ENCODE data around the gene GKN1. TPM values are rescaled to one million over a fixed set of nuclear protein-coding genes. Genes with fewer than 3 reads are reported as not detected.

Gene GKN1
- total and polyA plus RNA-seq, 4 donors = not detected

DNA sequence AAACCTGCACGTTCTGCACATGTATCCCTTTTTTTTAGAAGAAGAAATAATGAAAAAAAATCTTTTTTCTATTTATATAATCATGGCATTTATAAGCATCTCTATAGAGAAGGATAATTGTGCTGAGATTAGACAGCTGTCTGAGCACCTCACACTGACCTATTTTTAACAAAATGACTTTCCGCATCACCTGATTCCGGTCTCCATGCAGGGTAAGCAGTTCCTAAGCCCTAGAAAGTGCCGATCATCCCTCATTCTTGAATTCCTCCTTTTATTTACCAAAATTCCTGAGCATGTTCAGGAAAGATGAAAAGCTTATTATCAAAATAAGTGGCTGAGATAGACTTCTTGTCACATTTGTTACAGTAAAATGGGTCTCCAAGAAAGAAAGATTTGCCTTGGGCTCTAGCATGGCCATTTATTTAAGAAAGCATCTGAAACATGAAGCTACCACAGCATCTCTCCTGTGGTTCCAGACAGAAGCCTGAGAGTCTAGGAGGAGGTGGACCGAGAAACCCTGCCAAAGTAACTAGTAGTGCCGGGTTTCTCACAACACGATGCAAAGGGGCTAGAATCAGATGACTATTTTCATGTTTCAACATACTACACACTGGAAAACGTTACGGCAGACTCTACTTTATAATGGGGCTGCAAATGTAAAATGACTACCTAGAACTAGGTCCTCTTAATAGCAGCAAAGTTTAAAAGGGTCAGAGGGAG, 670 bp downstream of the GKN1 start (continued):
- TF ChIP-seq, protein P1, sequence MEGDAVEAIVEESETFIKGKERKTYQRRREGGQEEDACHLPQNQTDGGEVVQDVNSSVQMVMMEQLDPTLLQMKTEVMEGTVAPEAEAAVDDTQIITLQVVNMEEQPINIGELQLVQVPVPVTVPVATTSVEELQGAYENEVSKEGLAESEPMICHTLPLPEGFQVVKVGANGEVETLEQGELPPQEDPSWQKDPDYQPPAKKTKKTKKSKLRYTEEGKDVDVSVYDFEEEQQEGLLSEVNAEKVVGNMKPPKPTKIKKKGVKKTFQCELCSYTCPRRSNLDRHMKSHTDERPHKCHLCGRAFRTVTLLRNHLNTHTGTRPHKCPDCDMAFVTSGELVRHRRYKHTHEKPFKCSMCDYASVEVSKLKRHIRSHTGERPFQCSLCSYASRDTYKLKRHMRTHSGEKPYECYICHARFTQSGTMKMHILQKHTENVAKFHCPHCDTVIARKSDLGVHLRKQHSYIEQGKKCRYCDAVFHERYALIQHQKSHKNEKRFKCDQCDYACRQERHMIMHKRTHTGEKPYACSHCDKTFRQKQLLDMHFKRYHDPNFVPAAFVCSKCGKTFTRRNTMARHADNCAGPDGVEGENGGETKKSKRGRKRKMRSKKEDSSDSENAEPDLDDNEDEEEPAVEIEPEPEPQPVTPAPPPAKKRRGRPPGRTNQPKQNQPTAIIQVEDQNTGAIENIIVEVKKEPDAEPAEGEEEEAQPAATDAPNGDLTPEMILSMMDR (IDR thresholded peaks at IDR 0.05; ENCODE audit: low read depth, low read length, missing input control) = no peak
- TF ChIP-seq, protein P2, sequence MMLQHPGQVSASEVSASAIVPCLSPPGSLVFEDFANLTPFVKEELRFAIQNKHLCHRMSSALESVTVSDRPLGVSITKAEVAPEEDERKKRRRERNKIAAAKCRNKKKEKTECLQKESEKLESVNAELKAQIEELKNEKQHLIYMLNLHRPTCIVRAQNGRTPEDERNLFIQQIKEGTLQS (IDR thresholded peaks at IDR 0.05) = no peak
- TF ChIP-seq, protein P3, sequence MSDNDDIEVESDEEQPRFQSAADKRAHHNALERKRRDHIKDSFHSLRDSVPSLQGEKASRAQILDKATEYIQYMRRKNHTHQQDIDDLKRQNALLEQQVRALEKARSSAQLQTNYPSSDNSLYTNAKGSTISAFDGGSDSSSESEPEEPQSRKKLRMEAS (IDR thresholded peaks at IDR 0.05) = no peak
- TF ChIP-seq GABPA (IDR thresholded peaks at IDR 0.05 in 1 of 2, conservative IDR thresholded peaks at IDR 0.05 in 1 of 2) = no peak

DNA sequence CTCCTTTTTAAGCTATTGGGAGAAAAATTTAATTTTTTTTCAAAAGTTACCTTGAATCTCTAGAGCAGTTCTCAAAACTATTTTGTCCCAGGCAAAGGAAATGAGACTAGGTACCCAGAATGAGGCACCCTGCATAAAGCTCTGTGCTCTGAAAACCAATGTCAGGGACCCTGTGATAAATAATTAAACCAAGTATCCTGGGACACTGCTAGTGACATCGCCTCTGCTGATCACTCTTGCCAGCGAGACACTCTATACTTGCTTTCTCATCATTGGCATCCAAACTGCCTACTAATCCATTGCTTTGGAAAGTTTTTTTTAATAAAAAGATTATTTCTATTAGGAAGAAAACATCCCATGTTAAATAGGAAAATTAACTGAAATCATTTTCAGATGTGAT, 1.4 kb downstream of the GKN1 start:
- Histone ChIP-seq H3K36me3 (ENCODE audit: control insufficient read depth in 4 of 4, insufficient read depth in 3 of 4, low read depth in 1 of 4, low read length in 3 of 4) (no peaks in the 10 kb centered on the region), H3K4me3 (ENCODE audit: low read depth in 1 of 3, low read length in 3 of 3) (no peak overlapping the region), H3K4me1 (ENCODE audit: control insufficient read depth in 4 of 4, insufficient read depth in 4 of 4, low read length in 3 of 4) (no peaks in the 10 kb centered on the region), H3K9ac (ENCODE audit: low read depth in 1 of 2, low read length in 2 of 2) (no peak overlapping the region), H3K27me3 (ENCODE audit: control insufficient read depth in 4 of 4, insufficient read depth in 4 of 4, low read length in 3 of 4) (no peaks in the 10 kb centered on the region), H3K9me3 (ENCODE audit: control insufficient read depth in 4 of 4, low read length in 3 of 4) (no peaks in the 10 kb centered on the region), H3K27ac (ENCODE audit: low read depth in 1 of 2, low read length in 2 of 2) (no peak overlapping the region)
- 80% methylated on average over 2 of the region's 2 CpGs for WGBS
- no peak for DNase-seq (ENCODE audit: low spot score)
- TF ChIP-seq TAF1 (conservative IDR thresholded peaks at IDR 0.05) (no peak), HNF4A (conservative IDR thresholded peaks at IDR 0.05) (no peak), GABPA (IDR thresholded peaks at IDR 0.05 in 1 of 2, conservative IDR thresholded peaks at IDR 0.05 in 1 of 2) (no peak), EGR1 (IDR thresholded peaks at IDR 0.05; ENCODE audit: low read depth in 2 of 2) (no peak), SP1 (IDR thresholded peaks at IDR 0.05) (no peak), FOXA1 (IDR thresholded peaks at IDR 0.05) (no peak), FOXA2 (IDR thresholded peaks at IDR 0.05) (no peak)
- TF ChIP-seq, protein P1 (IDR thresholded peaks at IDR 0.05; ENCODE audit: low read depth, low read length, missing input control) = no peak
- TF ChIP-seq, protein P3 (IDR thresholded peaks at IDR 0.05) = no peak
- TF ChIP-seq, protein P2 (IDR thresholded peaks at IDR 0.05) = no peak
- TF ChIP-seq, protein P4, sequence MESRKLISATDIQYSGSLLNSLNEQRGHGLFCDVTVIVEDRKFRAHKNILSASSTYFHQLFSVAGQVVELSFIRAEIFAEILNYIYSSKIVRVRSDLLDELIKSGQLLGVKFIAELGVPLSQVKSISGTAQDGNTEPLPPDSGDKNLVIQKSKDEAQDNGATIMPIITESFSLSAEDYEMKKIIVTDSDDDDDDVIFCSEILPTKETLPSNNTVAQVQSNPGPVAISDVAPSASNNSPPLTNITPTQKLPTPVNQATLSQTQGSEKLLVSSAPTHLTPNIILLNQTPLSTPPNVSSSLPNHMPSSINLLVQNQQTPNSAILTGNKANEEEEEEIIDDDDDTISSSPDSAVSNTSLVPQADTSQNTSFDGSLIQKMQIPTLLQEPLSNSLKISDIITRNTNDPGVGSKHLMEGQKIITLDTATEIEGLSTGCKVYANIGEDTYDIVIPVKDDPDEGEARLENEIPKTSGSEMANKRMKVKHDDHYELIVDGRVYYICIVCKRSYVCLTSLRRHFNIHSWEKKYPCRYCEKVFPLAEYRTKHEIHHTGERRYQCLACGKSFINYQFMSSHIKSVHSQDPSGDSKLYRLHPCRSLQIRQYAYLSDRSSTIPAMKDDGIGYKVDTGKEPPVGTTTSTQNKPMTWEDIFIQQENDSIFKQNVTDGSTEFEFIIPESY (IDR thresholded peaks at IDR 0.05) = no peak
